NOMO-1 treated with DMSO at 0.1 percent for 48 hours (cell line): Measurements from ENCODE around the gene TMEM53.

Source experiments
- DNase-seq: peaks from one replicate; lab custom pipeline; 2025; ENCODE audit not compliant: unreplicated experiment; lab: John Stamatoyannopoulos, UW

TMEM53 gene

GRCh38 chr1:44606701-44607281, 67.5 kb downstream of the TMEM53 start:
- DNase-seq: no peak

DNA sequence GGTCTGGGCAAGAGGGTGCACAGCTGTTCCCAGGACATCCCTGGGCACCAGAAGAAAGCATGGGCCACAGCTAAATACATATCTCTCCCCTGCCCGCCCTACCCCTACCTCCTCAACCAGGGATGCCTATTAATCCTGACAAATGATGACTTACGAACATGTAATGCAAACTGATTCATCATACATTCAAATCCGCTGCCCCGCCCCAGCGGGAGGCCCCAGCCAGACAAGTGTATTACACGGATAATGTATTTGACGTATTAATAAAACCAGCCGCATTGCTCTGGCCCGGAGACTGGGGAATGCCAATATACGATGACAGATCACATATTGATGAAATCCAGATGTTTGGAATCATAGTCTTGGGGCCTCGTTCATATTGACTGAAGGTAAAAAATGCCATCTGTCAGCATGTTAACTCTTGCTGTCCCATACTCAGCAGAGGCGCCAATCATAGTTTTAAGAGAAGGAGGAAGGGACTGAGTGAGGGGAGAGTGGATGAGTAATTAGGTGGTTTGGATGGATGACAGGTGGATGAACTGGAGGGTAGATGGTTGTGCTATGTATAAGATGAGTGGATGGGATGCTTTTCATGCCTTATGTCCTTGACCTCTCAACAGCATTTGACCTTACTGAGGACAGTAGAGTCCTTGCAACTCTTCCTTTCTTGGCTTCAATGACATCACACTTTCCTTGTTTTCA, 68.2 kb downstream of the TMEM53 start:
- no peak for DNase-seq

DNA sequence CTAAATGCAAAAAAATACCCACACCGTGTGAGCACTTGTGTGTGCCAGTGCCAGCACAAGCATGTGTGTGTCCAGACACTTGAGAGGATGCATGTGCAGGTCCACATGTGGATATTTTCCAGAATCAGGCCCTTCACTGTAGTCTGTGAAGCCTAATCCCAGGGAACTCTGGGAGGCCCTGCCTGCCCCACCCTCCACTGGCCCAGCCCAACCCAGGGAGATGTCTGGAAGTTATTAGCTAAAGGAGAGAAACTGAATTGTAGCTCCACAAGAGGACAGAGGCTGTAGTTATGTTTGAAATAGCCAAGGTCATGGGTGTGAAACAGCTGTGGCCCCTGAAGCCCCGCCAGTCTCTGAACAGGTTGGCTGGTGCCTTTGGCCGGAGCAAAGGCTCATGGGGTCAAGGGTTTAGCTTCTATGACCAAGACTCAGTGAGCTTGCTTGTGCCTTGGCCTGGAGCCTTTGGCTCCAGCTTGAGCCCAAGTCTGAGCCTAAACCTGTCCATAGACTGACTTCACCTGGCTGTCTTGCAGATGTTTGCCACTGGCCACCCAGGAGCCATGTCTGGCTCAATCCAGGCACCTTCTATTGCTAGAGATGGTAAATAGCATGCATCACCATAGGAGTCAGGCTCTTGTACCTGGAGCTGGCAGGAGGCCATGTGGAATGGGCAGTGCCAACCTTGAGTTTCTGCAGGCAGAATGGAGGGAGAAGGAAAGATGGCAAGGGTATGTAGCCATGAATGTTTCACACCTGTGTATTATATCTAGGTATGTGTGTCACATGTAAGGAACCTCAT, 69.9 kb downstream of the TMEM53 start:
- DNase-seq: no peak

DNA sequence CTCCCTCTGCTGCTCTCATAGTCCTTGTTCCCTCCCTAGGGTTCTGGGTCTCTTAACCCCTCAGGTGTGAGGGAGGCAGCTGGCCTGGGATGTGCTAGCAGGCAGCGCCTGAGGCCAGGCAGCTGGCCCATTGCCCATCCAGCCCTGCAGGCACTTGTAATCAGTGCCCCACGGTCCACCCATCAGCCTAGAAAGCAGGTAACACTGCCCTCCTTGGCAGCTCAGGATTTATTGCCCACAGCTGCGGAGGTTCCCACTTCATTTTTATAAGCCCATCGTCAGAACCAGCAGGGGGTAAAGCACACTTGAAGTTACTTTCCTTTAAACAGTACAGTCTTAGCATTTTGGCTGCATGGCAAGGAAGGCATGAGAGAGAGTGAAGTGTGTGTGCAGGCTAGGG, 70.6 kb downstream of the TMEM53 start:
- no peak for DNase-seq
